Measurements from ENCODE around the gene MARK4.
"Not testable (repeated sequence)": the region's sequence is repeated elsewhere in the genome, so short reads cannot be mapped to it uniquely, and the experiment has no call there.

The MARK4 gene

GRCh38 chr19:45250832-45251451 is at the start of gene MARK4:
MARK4 (plus strand) TSS chr19:45251271; CDS start chr19:45251589, 318 bp downstream.
- no peak for DNase-seq

GRCh38 chr19:45202637-45203036 is 48.4 kb upstream of the MARK4 start:
- no peak for DNase-seq

GRCh38 chr19:45205810-45206209 is 45.3 kb upstream of the MARK4 start:
- DNase-seq, result no peak

GRCh38 chr19:45206328-45206727 is 44.7 kb upstream of the MARK4 start:
- no peak for DNase-seq

- DNase-seq, result no peak
These were observed 39.2 kb upstream of the MARK4 start for GRCh38 chr19:45211751-45212381.

- no peak for DNase-seq
These were observed 38.0 kb upstream of the MARK4 start for GRCh38 chr19:45213031-45213430.

GRCh38 chr19:45215391-45216191 is 35.5 kb upstream of the MARK4 start:
- no peak for DNase-seq

- no peak for DNase-seq
These were observed 34.4 kb upstream of the MARK4 start for GRCh38 chr19:45216667-45217066.

GRCh38 chr19:45217193-45217956 is 33.7 kb upstream of the MARK4 start:
- DNase-seq, result no peak

- DNase-seq, result no peak
These were observed 33.1 kb upstream of the MARK4 start for GRCh38 chr19:45217957-45218334.

GRCh38 chr19:45218426-45218825 is 32.6 kb upstream of the MARK4 start:
- DNase-seq, result no peak

GRCh38 chr19:45218911-45219743 is 31.9 kb upstream of the MARK4 start:
- no peak for DNase-seq

GRCh38 chr19:45222724-45223123 is 28.3 kb upstream of the MARK4 start:
- no peak for DNase-seq

GRCh38 chr19:45223879-45224278 is 27.2 kb upstream of the MARK4 start:
- no peak for DNase-seq

GRCh38 chr19:45224645-45225044 is 26.4 kb upstream of the MARK4 start:
- DNase-seq, result no peak

GRCh38 chr19:45229056-45229455 is 22.0 kb upstream of the MARK4 start:
- not testable (repeated sequence) for DNase-seq

- no peak for DNase-seq
These were observed 19.2 kb upstream of the MARK4 start for GRCh38 chr19:45231891-45232290.

GRCh38 chr19:45234089-45234869 is 16.8 kb upstream of the MARK4 start:
- no peak for DNase-seq

- no peak for DNase-seq
These were observed 15.6 kb upstream of the MARK4 start for GRCh38 chr19:45235485-45235884.

GRCh38 chr19:45238556-45238955 is 12.5 kb upstream of the MARK4 start:
- DNase-seq, result no peak

GRCh38 chr19:45243144-45243732 is 7.8 kb upstream of the MARK4 start:
- DNase-seq, result no peak
